Hypothalamus (tissue), 51 donors: ENCODE measurements around the gene ZNF185.
"Not testable (repeated sequence)": the region's sequence is repeated elsewhere in the genome, so short reads cannot be mapped to it uniquely, and the experiment has no call there.

ENCODE experiments used
- DNase-seq, 51 donors: peaks; one replicate each; lab custom pipeline; 2025; lab: John Stamatoyannopoulos, UW

ZNF185 gene

DNA sequence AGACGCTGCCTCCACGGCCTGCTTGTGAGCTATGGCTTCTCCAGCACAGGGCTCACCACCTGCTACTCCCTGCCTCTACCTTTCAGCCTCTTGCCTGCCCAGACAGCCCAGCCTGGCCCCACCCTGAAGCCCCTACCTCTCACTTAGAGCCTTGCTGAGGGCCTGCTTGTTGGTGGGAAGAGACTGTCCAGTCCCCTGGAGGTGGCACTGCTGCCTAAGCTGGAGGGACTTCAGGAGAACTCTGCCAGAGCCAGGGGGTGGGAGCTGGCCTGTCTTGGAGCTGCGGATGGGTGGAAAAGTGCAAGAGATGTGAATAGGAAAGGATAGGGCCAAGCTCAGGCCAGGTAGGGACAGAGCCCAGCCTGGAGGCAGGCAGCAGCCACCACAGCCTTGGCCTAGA, 2.7 kb upstream of the ZNF185 start:
- no peak for DNase-seq

- DNase-seq, result no peak
Observed at GRCh38 chrX:152895724-152896420, 2.0 kb upstream of the ZNF185 start.

DNA sequence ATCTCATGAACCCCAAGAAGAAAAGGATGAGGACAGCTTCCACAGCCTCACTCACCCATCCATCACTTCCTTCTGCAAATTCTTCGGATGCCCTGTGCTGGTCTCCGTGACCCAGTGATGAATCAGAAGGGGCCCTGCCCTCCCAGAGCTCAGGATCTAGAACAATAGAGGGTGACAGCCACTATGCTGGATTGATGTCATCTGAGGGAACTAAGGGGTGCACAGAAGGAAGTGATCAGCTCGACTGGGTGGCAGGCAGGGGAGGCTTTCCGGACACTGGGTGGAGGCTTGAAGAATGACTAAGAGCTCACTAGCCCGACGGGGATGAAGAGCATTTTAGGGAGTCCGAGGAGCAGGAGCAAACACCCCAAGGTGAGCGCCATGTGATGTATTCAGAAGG, 1.4 kb upstream of the ZNF185 start:
- no peak for DNase-seq

GRCh38 chrX:152898442-152898841, 575 bp downstream of the ZNF185 start:
- DNase-seq, result no peak

DNA sequence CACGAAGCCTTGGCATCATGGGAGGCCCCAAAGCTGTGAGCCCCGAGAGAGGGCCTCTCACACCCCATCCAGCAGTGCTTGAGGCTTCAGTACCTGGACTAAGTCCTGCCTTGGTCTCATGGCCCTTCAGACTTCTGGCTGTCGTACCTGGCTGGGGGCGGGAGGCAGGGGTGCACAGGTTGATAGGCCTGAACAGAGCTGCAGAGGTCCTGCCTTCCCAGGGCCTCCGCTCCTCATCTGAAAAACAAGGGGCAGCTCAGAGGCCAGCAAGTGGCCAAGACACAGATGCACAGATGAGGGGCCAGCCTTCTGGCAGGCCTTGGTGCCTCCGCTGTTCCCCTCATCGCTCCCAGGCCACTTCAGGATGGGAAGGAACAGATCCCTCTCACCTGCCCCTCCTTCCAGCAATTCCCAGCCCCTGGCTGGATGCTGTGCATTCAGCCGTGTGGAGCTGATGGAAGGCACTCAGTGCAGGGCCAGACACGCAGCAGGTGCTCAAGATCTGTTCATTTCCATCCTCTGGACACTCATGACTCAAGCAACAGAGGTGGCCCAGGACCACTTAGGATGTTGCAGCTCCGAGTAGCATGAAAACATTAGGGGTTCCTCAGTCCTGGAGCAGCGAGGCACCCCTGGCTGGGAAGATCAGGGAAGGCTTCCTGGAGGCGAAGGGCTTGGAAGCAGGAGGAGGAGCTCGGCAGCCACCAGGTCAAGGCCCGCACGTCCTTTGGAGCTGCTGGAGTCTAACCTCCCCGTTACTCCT, 1.4 kb downstream of the ZNF185 start:
- DNase-seq, result no peak

DNA sequence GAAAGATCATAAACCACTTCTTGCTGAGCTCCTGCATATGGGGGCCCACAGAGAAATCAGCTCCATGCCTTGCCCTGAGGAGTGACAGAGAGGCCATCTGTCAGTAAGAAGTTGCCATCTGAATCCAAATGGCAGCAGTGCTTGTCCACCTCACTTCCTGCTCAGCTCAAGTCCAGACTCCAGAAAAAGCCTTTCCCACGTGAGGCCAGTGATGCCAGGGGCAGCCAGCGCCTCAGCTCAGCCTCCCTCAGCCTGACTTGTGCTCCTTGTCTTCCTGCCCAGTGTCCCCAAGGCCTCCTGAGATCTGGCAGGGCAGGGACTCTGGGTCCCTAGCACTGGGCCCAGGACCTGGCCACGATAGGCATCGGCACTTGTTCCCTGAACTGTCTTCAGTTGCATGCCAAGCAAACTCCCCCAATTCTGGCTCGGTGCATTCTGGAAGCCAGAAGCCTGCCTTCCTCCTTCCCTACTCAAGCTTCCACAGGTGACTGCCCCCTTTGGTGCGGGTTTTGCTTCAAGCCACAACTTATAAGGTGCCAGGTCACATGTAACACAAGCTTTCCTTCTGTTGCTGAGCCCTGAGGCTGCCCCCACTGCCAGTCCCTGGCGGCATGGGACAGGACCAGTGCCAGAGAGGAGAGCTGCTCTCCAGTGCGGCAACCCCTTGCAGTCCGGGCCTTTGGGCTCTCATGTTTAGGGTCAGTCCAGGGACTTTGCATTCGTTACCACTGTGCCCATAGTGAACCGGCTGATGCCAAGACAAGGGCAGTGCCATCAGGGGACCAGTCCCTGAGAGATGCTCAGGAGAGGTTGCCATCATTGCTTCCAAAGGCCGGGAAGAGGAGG, 2.2 kb downstream of the ZNF185 start:
- DNase-seq, result no peak

GRCh38 chrX:152900937-152901445, 3.1 kb downstream of the ZNF185 start:
- DNase-seq, result no peak

GRCh38 chrX:152901816-152902501, 4.1 kb downstream of the ZNF185 start:
- DNase-seq, result no peak

GRCh38 chrX:152902502-152902820, 4.6 kb downstream of the ZNF185 start:
- DNase-seq, result no peak

GRCh38 chrX:152903589-152903988, 5.7 kb downstream of the ZNF185 start:
- no peak for DNase-seq

GRCh38 chrX:152904151-152905080, 6.5 kb downstream of the ZNF185 start:
- peak in 25 of 51 donors; percentile 3 to 49 (median 19) for DNase-seq

GRCh38 chrX:152905081-152905420, 7.2 kb downstream of the ZNF185 start:
- no peak for DNase-seq

DNA sequence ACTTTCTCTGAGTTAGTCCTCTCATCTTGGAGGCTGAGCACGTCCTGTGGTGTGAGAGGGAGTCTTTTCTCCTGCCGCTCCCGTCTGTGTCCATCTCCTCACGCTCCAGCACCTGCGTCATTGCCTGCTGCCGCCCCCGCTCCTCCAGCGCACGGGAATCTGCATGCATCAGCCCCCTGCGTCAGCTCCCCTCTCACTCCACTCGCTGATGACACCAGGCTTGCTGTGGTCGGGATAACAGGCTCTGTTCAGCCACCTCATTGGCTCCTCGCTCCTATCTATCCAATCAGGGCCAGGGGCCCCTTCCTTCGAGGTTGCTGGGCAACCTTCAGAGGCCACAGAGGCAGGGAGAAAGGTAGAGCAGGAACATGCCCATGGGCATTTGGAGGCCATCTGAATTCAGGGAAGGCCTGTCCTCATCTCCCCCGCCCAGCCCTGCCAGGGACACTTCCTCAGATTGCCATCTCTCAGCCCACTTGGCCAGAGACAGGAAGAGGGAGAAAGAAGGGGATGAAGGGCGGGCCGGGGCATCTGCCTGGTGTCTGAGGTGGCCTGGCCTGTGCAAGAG, 9.3 kb downstream of the ZNF185 start:
- peak in 27 of 51 donors; percentile 1 to 59 (median 26) for DNase-seq

- DNase-seq, result no peak
Observed at GRCh38 chrX:152908486-152908885, 10.6 kb downstream of the ZNF185 start.

GRCh38 chrX:152910018-152910417, 12.2 kb downstream of the ZNF185 start:
- DNase-seq, result not testable (repeated sequence)

- DNase-seq, result no peak
Observed at GRCh38 chrX:152912106-152912505, 14.2 kb downstream of the ZNF185 start.

DNA sequence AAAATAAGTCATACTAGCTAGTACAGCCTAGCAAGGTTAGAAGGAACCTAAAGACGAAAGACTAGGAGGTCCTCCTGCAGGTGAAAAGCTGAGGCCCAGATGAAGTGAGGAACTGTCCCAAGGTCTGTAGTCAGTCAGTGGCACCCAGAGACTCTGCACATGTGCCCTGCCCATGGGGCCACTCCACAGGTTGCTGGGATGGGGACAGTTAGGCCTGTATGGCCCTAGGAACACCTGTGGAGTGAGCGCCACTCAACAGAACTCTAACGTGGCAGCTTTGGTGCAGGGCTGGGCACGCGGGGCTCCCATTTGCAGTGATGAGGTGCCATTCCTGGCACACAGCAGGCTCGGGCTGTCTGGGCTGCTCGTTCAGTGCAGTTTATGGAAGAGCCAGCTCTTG, 14.8 kb downstream of the ZNF185 start:
- DNase-seq, result no peak

DNA sequence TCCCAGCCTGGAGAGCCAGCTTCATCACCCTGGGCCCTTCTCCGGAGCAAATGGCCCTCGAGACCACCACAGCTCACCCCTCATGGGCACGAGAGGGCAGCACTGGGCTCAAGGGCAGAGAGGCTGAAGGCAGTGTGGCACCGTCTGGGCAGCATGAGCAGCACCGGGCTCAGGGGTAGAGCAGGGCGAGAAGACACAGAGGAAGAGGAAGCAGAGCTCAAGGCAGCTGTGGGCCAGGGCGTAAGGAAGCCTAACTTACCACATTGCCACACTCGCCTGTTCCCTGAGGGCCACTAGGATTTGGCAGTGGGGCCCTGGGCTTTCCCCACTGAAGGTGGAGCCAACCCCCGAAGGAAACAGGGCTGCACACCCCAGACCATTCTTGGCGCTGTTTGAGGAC, 15.5 kb downstream of the ZNF185 start:
- DNase-seq, result no peak

DNA sequence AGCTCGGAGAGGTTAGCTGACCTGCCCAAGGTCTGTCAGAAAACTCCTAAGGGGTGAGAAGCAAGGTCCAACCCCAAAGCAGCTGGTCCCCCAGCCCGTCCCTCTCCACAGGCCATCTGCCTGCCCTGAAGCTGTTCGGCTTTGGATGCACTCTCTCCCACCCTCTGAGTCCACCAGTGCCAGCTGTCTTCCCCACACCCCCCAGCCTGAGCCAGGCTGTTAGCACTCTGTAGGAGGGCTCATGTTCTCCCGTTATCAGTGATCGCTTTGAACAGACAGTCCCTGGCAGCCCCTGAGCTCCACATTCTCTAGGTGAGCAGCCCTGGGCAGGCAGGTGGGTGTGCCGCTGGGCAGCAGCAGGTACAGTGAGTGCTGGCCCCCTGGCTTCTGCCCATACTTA, 16.0 kb downstream of the ZNF185 start:
- no peak for DNase-seq
